ENCODE results near the gene FBXO44.
A peak's percentile ranks its signal among the peaks of the same experiment; 100 is the strongest.

FBXO44 gene

DNA sequence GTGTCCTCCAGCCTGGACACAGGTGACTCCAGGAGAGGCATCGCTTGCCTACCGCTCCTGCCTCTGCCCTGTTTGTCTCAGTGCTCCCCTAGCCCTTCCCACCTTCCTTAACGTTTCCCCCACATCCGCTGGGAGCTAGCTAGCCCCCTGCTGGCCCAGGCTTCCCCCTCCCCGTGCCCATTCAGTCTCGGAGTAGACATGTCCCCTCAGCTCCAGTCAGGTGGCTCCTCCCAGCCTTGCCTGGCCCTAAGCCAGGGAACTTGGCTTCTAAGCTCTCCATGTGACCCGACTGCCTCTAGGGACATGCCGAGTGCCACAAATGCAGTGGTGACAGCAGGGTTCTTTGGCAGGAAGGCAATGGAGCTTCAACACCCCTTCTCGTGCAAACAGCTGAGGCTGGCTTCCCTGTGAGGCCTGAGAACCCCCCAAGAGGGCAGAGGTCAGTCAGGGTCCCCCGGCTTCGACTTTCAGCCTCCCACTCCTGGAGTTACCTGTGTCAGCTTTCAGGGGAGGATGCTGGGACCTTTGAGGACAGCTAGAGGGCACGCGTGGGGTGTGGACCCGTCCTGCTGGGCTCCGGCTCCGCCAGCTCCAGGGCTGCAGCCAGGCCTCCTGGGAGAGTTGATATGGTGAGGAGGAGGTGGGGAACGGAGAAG lies 53.1 kb downstream of the FBXO44 start:
- peak overlapping the region; percentile 38 for H2AFZ ChIP-seq
- H3K4me1 ChIP-seq, result peaks cover 4% of the 10 kb centered on the region
- no peaks in the 10 kb centered on the region for H3K27me3 ChIP-seq (ENCODE audit: control insufficient read depth, insufficient read depth, low read length)
- H3K79me2 ChIP-seq, result no peaks in the 10 kb centered on the region
- H3K27ac ChIP-seq, result no peak overlapping the region
- no peak overlapping the region for H3K4me2 ChIP-seq (ENCODE audit: low read length)
- no peak overlapping the region for H3K4me3 ChIP-seq (ENCODE audit: low read depth, low read length)
- H3K36me3 ChIP-seq (ENCODE audit: control insufficient read depth, insufficient read depth, low read length), result no peaks in the 10 kb centered on the region
- no peaks in the 10 kb centered on the region for H3K9me3 ChIP-seq (ENCODE audit: control insufficient read depth, low read length)
- no peak overlapping the region for H3K9ac ChIP-seq
- no peak for TF ChIP-seq CTCF (IDR thresholded peaks at IDR 0.05)

GRCh38 chr1:11708554-11709350 lies 54.1 kb downstream of the FBXO44 start:
- Histone ChIP-seq H3K4me1 (peaks cover 4% of the 10 kb centered on the region), H3K9ac (no peak overlapping the region), H3K9me3 (ENCODE audit: control insufficient read depth, low read length) (no peaks in the 10 kb centered on the region), H3K27me3 (ENCODE audit: control insufficient read depth, insufficient read depth, low read length) (no peaks in the 10 kb centered on the region), H3K27ac (no peak overlapping the region), H3K4me2 (ENCODE audit: low read length) (no peak overlapping the region), H2AFZ (no peak overlapping the region), H3K79me2 (no peaks in the 10 kb centered on the region), H3K4me3 (ENCODE audit: low read depth, low read length) (no peak overlapping the region), H3K36me3 (ENCODE audit: control insufficient read depth, insufficient read depth, low read length) (no peaks in the 10 kb centered on the region)
- TF ChIP-seq CTCF (IDR thresholded peaks at IDR 0.05), result no peak

DNA sequence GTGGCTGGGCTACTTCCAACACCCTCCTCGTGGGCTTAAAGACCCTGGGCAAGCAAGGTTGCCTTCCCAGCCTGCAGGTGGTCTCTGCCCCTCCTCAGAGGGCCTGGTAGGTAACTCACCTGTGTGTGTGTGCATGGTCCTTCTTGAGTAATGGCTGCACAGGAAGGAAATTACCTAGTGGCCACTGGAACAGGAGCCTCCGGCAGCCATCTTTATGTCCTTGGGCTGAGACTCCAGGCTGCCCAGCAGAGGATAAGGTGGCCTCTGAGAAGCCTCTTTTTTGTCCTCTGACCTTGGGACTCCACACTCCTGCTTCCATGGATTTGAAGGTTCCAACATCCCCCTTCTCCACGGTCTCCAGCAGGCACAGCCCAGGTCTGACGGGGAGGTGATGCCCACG lies 56.8 kb downstream of the FBXO44 start:
- no peak overlapping the region for H2AFZ ChIP-seq
- H3K4me2 ChIP-seq (ENCODE audit: low read length), result no peak overlapping the region
- no peaks in the 10 kb centered on the region for H3K36me3 ChIP-seq (ENCODE audit: control insufficient read depth, insufficient read depth, low read length)
- H3K27ac ChIP-seq, result no peak overlapping the region
- peaks cover 4% of the 10 kb centered on the region for H3K4me1 ChIP-seq
- no peaks in the 10 kb centered on the region for H3K9me3 ChIP-seq (ENCODE audit: control insufficient read depth, low read length)
- no peaks in the 10 kb centered on the region for H3K27me3 ChIP-seq (ENCODE audit: control insufficient read depth, insufficient read depth, low read length)
- no peak overlapping the region for H3K9ac ChIP-seq
- no peaks in the 10 kb centered on the region for H3K79me2 ChIP-seq
- no peak overlapping the region for H3K4me3 ChIP-seq (ENCODE audit: low read depth, low read length)
- TF ChIP-seq CTCF (IDR thresholded peaks at IDR 0.05), result no peak

DNA sequence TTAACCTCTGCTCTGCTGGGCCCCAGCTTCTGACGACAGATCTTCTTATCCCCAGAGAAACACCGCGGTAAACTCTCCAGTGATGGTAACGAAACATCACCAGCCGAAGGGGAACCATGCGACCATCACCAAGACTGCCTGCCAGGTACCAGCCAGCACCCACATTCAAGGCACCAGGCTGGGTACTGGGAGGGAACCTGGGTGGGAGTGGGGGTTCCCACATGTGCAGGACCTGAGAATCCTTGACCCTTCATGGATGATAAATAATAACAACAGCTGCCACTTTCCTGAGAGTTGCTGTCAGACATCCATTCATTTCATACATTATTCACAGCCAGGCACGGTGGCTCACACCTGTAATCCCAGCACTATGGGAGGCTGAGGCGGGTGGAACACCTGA lies 57.6 kb downstream of the FBXO44 start:
- Histone ChIP-seq H3K36me3 (ENCODE audit: control insufficient read depth, insufficient read depth, low read length) (no peaks in the 10 kb centered on the region), H3K4me2 (ENCODE audit: low read length) (no peak overlapping the region), H3K4me3 (ENCODE audit: low read depth, low read length) (no peak overlapping the region), H3K27me3 (ENCODE audit: control insufficient read depth, insufficient read depth, low read length) (no peaks in the 10 kb centered on the region), H3K27ac (no peak overlapping the region), H2AFZ (no peak overlapping the region), H3K9me3 (ENCODE audit: control insufficient read depth, low read length) (no peaks in the 10 kb centered on the region), H3K79me2 (no peaks in the 10 kb centered on the region), H3K9ac (no peak overlapping the region), H3K4me1 (peaks cover 4% of the 10 kb centered on the region)
- no peak for TF ChIP-seq CTCF (IDR thresholded peaks at IDR 0.05)

Measured in parathyroid adenoma (tissue), 2 donors.